Astrocyte (in vitro differentiated cells and primary cell): ENCODE measurements around the gene GAD2.

Source experiments
- CTCF ChIP-seq: IDR thresholded peaks from 2 replicates; pipeline ENCODE4 v1.5.1; 2011; ENCODE audit warnings: low read depth, mild to moderate bottlenecking, inconsistent platforms, low read length, moderate library complexity; ENCODE audit not compliant: insufficient read depth
- EZH2 ChIP-seq: IDR thresholded peaks from 2 replicates; pipeline ENCODE4 v1.6.1; 2012; ENCODE audit warnings: mild to moderate bottlenecking, low read length, inconsistent platforms; ENCODE audit not compliant: insufficient read depth

DNA sequence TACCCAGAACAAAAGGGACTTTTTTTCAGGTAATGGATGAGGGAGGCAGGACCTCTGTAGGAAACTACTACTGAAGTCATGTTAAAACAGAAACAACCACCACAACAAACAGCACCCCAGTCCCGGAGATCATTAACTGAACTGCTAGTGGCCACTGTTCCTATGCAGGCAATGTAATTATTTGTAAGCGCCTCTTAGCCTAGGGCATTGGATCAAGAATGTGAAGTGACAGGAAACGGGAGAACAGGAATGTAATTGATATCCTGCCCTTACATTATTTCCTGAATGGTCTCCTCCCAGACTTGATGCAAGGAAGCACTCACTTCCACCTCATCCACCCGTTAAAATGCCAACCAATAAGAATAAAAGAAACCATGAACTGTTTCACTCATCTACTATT is 16.7 kb upstream of the GAD2 start:
- no peak for TF ChIP-seq CTCF
- no peak for TF ChIP-seq EZH2
